Spleen (tissue), 11 donors: ENCODE results near the gene BTBD1. TPM values are rescaled to one million over a fixed set of nuclear protein-coding genes. Genes with fewer than 3 reads are reported as not detected.
"Not testable (repeated sequence)": the region's sequence is repeated elsewhere in the genome, so short reads cannot be mapped to it uniquely, and the experiment has no call there.

ENCODE experiments used
- DNase-seq: peaks from one replicate; pipeline ENCODE4 v3.0.0-alpha.2; 2020
- H3K27ac ChIP-seq, 8 donors: fragments of 200-600 bp; sonication (generic) in 7 of 8; 1 replicate in 4 of 8; 2 replicates in 4 of 8; pipeline versions ENCODE4 v1.5.0 to v1.8.0; 2016 to 2021; ENCODE audit warnings: inconsistent platforms in 4 of 8, mild to moderate bottlenecking in 4 of 8, moderate library complexity in 1 of 8
- H3K27me3 ChIP-seq, 7 donors: fragments of 200-600 bp; sonication (generic) in 6 of 7; replicated peaks in 1 of 7; 1 replicate in 4 of 7; 2 replicates in 3 of 7; pipeline versions ENCODE4 v1.5.0 to v1.8.0; 2016 to 2021; ENCODE audit warnings: inconsistent platforms in 3 of 7, mild to moderate bottlenecking in 1 of 7
- H3K36me3 ChIP-seq, 6 donors: fragments of 200-600 bp; sonication (generic) in 5 of 6; 1 replicate in 4 of 6; 2 replicates in 2 of 6; pipeline versions ENCODE4 v1.5.0 to v1.8.0; 2016 to 2021; ENCODE audit warnings: inconsistent platforms in 2 of 6
- H3K4me1 ChIP-seq, 6 donors: fragments of 200-600 bp; sonication (generic) in 5 of 6; 1 replicate in 3 of 6; 2 replicates in 3 of 6; pipeline versions ENCODE4 v1.5.0 to v1.8.0; 2016 to 2021; ENCODE audit warnings: inconsistent platforms in 3 of 6
- H3K4me3 ChIP-seq, 8 donors: fragments of 200-600 bp; sonication (generic) in 7 of 8; 1 replicate in 4 of 8; 2 replicates in 4 of 8; pipeline versions ENCODE4 v1.5.0 to v1.8.0; 2016 to 2021; ENCODE audit warnings: inconsistent platforms in 4 of 8, mild to moderate bottlenecking in 4 of 8, moderate library complexity in 2 of 8
- H3K9me3 ChIP-seq, 8 donors: fragments of 200-600 bp; sonication (generic) in 7 of 8; 1 replicate in 4 of 8; 2 replicates in 4 of 8; pipeline versions ENCODE4 v1.5.0 to v1.8.0; 2016 to 2021; ENCODE audit warnings: inconsistent platforms in 4 of 8
- CTCF ChIP-seq, 11 experiments: fragments of 200-600 bp in 7 of 11; fragments of 450-650 bp in 4 of 11; sonication (generic) in 4 of 11; IDR thresholded peaks in 8 of 11; conservative IDR thresholded peaks in 3 of 11; 1 replicate in 7 of 11; 2 replicates in 4 of 11; pipeline versions ENCODE4 v1.4.0 to v1.8.0; 2016 to 2021; ENCODE audit warnings: antibody characterized with exemption in 11 of 11, inconsistent platforms in 4 of 11, mild to moderate bottlenecking in 1 of 11
- POLR2A ChIP-seq, 3 donors: fragments of 450-650 bp; IDR thresholded peaks; one replicate each; pipeline ENCODE4 v1.5.1; 2017; ENCODE audit warnings: antibody characterized with exemption in 3 of 3, mild to moderate bottlenecking in 1 of 3
- POLR2AphosphoS5 ChIP-seq, 3 donors: sonication (generic); formaldehyde crosslinking; IDR thresholded peaks; one replicate each; pipeline ENCODE4 v1.5.1; 2017; ENCODE audit warnings: antibody characterized with exemption in 3 of 3
- WGBS, 5 donors: extraction: QIAGEN DNeasy Blood & Tissue Kit in 3 of 5; methylation state at CpG; one replicate each; pipeline versions ENCODE4 v1.1.5 to v1.1.7; 2013 to 2018; 5-methylcytosine and 5-hydroxymethylcytosine counted together
- intact Hi-C: fragments of 100-400 bp; cut with DNase I; formaldehyde crosslinking; loops from one replicate; pipeline ENCODE4 v1.15.0; 2023; ENCODE audit warnings: low total_unique reads
- polyA plus RNA-seq, 3 donors: library from polyadenylated mRNA; stranded (reverse); fragments of 200-250 nt; gene quantifications; one replicate each; pipeline ENCODE4 v1.2.1, GENCODE V29; 2013
- total RNA-seq, 7 donors: library from RNA; depleted of rRNA in 3 of 7; stranded (reverse); fragments of >200 nt in 3 of 7; fragmentation: NEBNext Ultra II Directional in 4 of 7; extraction: Animal tissue kit (Norgen Biotek cat#: 25700) in 4 of 7; gene quantifications; one replicate each; pipeline versions ENCODE4 v1.1.0 to v1.2.1, GENCODE V29; 2016 to 2021
- donor health status: healthy with polysubstance abuse.
- donor health status: DM: no; HTN: no; CAD: no; lungs with moderate emphysema.
- donor health status: DM: no; HTN: no; CAD: no.
- donor health status: Bipolar disorder and iron deficiency.
- donor health status: healthy.
- donor health status: DM: no; HTN: no; CAD: no.
- donor health status: DM: yes; HTN: yes; CAD: no.

The BTBD1 gene
- total and polyA plus RNA-seq, 10 donors = 14.9 to 70.8 (median 45.7) TPM

- WGBS, 5 donors = 63 to 86% (median 71%) methylated on average over 4 of the region's 4 CpGs
Measured at GRCh38 chr15:83090465-83090864, 23.4 kb upstream of the BTBD1 start.

GRCh38 chr15:83088876-83089275 lies 21.8 kb upstream of the BTBD1 start:
- H3K4me1 ChIP-seq = peaks cover 0 to 16% (median 6%) of the 10 kb centered on the region in 6 donors
- no peak overlapping the region for H3K27ac ChIP-seq
- 83 to 95% (median 93%) methylated on average over 2 of the region's 2 CpGs for WGBS, 5 donors
- DNase-seq = no peak
- peaks cover 0 to 5% (median 0%) of the 10 kb centered on the region in 7 donors for H3K27me3 ChIP-seq
- intact Hi-C loops = no loop called here
- TF ChIP-seq POLR2A (IDR thresholded peaks at IDR 0.05) (no peak), POLR2AphosphoS5 (IDR thresholded peaks at IDR 0.05) (no peak), CTCF (IDR thresholded peaks at IDR 0.05 in 8 of 11, conservative IDR thresholded peaks at IDR 0.05 in 3 of 11) (no peak)
- H3K9me3 ChIP-seq = no peaks in the 10 kb centered on the region
- H3K4me3 ChIP-seq = no peak overlapping the region
- H3K36me3 ChIP-seq = no peaks in the 10 kb centered on the region

More at GRCh38 chr15:83090465-83090864, 23.4 kb upstream of the BTBD1 start:
- Histone ChIP-seq H3K27me3 (peaks cover 0 to under 1% (median 0%) of the 10 kb centered on the region in 7 donors), H3K4me1 (peaks cover 0 to 16% (median 6%) of the 10 kb centered on the region in 6 donors), H3K36me3 (no peaks in the 10 kb centered on the region), H3K9me3 (no peaks in the 10 kb centered on the region), H3K4me3 (no peak overlapping the region), H3K27ac (no peak overlapping the region)
- DNase-seq = no peak
- TF ChIP-seq POLR2AphosphoS5 (IDR thresholded peaks at IDR 0.05) = no peak
- TF ChIP-seq POLR2A (IDR thresholded peaks at IDR 0.05) = no peak
- no peak for TF ChIP-seq CTCF (IDR thresholded peaks at IDR 0.05 in 8 of 11, conservative IDR thresholded peaks at IDR 0.05 in 3 of 11)
- intact Hi-C loops = no loop called here

GRCh38 chr15:83087576-83087975 lies 20.5 kb upstream of the BTBD1 start:
- Histone ChIP-seq H3K27me3 (peaks cover 0 to 8% (median 0%) of the 10 kb centered on the region in 7 donors), H3K27ac (no peak overlapping the region), H3K36me3 (no peaks in the 10 kb centered on the region), H3K4me3 (no peak overlapping the region), H3K4me1 (peaks cover 0 to 11% (median 6%) of the 10 kb centered on the region in 6 donors), H3K9me3 (no peaks in the 10 kb centered on the region)
- WGBS, 5 donors = 42 to 78% (median 55%) methylated on average over 2 of the region's 2 CpGs
- DNase-seq = no peak
- no peak for TF ChIP-seq POLR2AphosphoS5 (IDR thresholded peaks at IDR 0.05)
- TF ChIP-seq POLR2A (IDR thresholded peaks at IDR 0.05) = no peak
- no peak for TF ChIP-seq CTCF (IDR thresholded peaks at IDR 0.05 in 8 of 11, conservative IDR thresholded peaks at IDR 0.05 in 3 of 11)
- intact Hi-C loops = no loop called here

GRCh38 chr15:83085864-83086552 lies 19.0 kb upstream of the BTBD1 start:
- H3K27me3 ChIP-seq, DNase-seq, H3K4me1 ChIP-seq, H3K4me3 ChIP-seq, H3K9me3 ChIP-seq, H3K36me3 ChIP-seq, intact Hi-C loops, H3K27ac ChIP-seq: not testable (repeated sequence)
- 83 to 92% (median 87%) methylated on average over 8 of the region's 8 CpGs for WGBS, 5 donors

GRCh38 chr15:83085461-83085860 lies 18.4 kb upstream of the BTBD1 start:
- H3K4me3 ChIP-seq, intact Hi-C loops, H3K9me3 ChIP-seq, H3K36me3 ChIP-seq, DNase-seq, H3K27ac ChIP-seq, H3K27me3 ChIP-seq, H3K4me1 ChIP-seq: not testable (repeated sequence)
- 88 to 95% (median 90%) methylated on average over 3 of the region's 3 CpGs for WGBS, 5 donors
